Neural crest cell (in vitro differentiated cells): Measurements from ENCODE around the gene IGSF23. TPM values are rescaled to one million over a fixed set of nuclear protein-coding genes. Genes with fewer than 3 reads are reported as not detected.
A peak's percentile ranks its signal among the peaks of the same experiment; 100 is the strongest.

ENCODE experiments used
- DNase-seq: peaks from one replicate; pipeline ENCODE4 v3.0.0; 2021; ENCODE audit warnings: low read depth, mixed read lengths, low spot score
- H3K27ac Mint-ChIP-seq: one replicate; pipeline ENCODE4 v1.8.0; 2021; ENCODE audit warnings: mild to moderate bottlenecking, mixed read lengths; ENCODE audit not compliant: unreplicated experiment
- H3K27me3 Mint-ChIP-seq: 2 replicates; pipeline ENCODE4 v1.8.0; 2021; ENCODE audit warnings: low read depth, mild to moderate bottlenecking, mixed read lengths
- H3K36me3 Mint-ChIP-seq: 2 replicates; pipeline ENCODE4 v1.8.0; 2021; ENCODE audit warnings: low read depth, mild to moderate bottlenecking, mixed read lengths
- H3K4me1 Mint-ChIP-seq: 2 replicates; pipeline ENCODE4 v1.8.0; 2021; ENCODE audit warnings: mixed read lengths
- H3K4me3 Mint-ChIP-seq: one replicate; pipeline ENCODE4 v1.8.0; 2021; ENCODE audit warnings: mild to moderate bottlenecking, mixed read lengths
- H3K9me3 Mint-ChIP-seq: 2 replicates; pipeline ENCODE4 v1.8.0; 2021; ENCODE audit warnings: mixed read lengths
- total RNA-seq: library from RNA; stranded (reverse); gene quantifications from 2 replicates; pipeline ENCODE4 v1.2.1, GENCODE V29; 2021
- TF ChIP-seq, protein P1 (sequence below): fragments of 200-600 bp; sonication (generic); conservative IDR thresholded peaks from 2 replicates; pipeline ENCODE4 v1.5.0; 2021; ENCODE audit warnings: antibody characterized with exemption, mild to moderate bottlenecking

IGSF23 gene
- total RNA-seq, 1 donor from 2014 or later: not detected

DNA sequence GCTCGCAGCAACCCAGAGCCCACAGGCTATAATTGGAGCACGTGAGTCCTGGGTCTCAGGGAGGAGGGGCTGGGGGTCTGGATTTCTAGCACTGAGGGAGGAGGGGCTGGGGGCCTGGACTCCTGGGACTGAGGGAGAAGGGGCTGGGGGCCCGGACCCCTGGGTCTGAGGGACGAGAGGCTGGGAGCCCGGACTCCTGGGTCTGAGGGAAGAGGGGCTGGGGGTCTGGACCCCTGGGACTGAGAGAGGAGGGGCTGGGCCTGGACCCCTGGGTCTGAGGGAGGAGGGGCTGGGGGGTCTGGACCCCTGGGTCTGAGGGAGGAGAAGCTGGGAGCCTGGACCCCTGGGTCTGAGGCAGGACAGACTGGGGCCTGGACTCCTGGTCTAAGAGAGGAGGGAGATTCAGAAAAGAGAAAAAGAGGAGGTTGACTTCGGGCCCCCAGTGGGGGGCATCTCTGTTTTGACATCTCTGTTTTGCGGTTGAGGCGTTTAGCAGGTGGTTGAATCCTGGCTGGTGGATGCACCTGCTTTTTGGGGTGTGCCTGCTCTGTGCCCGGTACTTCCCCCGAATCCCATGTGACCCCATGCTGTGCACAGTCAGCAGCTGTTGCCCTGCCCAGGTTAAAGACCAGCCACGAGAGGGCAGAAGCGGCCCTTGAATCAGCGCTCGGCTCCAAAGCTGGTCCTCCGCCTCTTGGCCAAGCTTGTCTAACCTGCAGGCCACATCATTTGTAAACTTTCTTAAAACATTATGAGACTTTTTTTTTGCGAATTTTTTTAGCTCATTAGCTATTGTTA is 40.8 kb downstream of the IGSF23 start:
- no peak overlapping the region for H3K4me3 Mint-ChIP-seq
- H3K27ac Mint-ChIP-seq: no peak overlapping the region
- TF ChIP-seq, protein P1, sequence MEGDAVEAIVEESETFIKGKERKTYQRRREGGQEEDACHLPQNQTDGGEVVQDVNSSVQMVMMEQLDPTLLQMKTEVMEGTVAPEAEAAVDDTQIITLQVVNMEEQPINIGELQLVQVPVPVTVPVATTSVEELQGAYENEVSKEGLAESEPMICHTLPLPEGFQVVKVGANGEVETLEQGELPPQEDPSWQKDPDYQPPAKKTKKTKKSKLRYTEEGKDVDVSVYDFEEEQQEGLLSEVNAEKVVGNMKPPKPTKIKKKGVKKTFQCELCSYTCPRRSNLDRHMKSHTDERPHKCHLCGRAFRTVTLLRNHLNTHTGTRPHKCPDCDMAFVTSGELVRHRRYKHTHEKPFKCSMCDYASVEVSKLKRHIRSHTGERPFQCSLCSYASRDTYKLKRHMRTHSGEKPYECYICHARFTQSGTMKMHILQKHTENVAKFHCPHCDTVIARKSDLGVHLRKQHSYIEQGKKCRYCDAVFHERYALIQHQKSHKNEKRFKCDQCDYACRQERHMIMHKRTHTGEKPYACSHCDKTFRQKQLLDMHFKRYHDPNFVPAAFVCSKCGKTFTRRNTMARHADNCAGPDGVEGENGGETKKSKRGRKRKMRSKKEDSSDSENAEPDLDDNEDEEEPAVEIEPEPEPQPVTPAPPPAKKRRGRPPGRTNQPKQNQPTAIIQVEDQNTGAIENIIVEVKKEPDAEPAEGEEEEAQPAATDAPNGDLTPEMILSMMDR: peak; percentile 63

GRCh38 chr19:44657211-44657921 is 44.0 kb downstream of the IGSF23 start:
- Mint-ChIP-seq H3K36me3 (peaks cover 17% of the 10 kb centered on the region), H3K27me3 (no peaks in the 10 kb centered on the region), H3K9me3 (no peaks in the 10 kb centered on the region), H3K4me1 (peaks cover 4% of the 10 kb centered on the region), H3K27ac (peak overlapping the region; percentile 9), H3K4me3 (no peak overlapping the region)
- peak; percentile 79 for DNase-seq
- TF ChIP-seq, protein P1: peak; percentile 85

More for the DNA sequence above, 40.8 kb downstream of the IGSF23 start:
- Mint-ChIP-seq H3K4me1 (peaks cover 4% of the 10 kb centered on the region), H3K36me3 (peaks cover 23% of the 10 kb centered on the region), H3K9me3 (no peaks in the 10 kb centered on the region), H3K27me3 (no peaks in the 10 kb centered on the region)
- DNase-seq: peak; percentile 19

GRCh38 chr19:44658069-44658733 is 44.8 kb downstream of the IGSF23 start:
- H3K4me3 Mint-ChIP-seq: no peak overlapping the region
- H3K4me1 Mint-ChIP-seq: peaks cover 4% of the 10 kb centered on the region
- TF ChIP-seq, protein P1: no peak
- no peak overlapping the region for H3K27ac Mint-ChIP-seq
- no peaks in the 10 kb centered on the region for H3K27me3 Mint-ChIP-seq
- no peak for DNase-seq
- no peaks in the 10 kb centered on the region for H3K9me3 Mint-ChIP-seq
- H3K36me3 Mint-ChIP-seq: peaks cover 18% of the 10 kb centered on the region

GRCh38 chr19:44660081-44660480 is 46.7 kb downstream of the IGSF23 start:
- H3K9me3 Mint-ChIP-seq: no peaks in the 10 kb centered on the region
- H3K27me3 Mint-ChIP-seq: no peaks in the 10 kb centered on the region
- H3K4me3 Mint-ChIP-seq: no peak overlapping the region
- no peak overlapping the region for H3K27ac Mint-ChIP-seq
- TF ChIP-seq, protein P1: no peak
- H3K36me3 Mint-ChIP-seq: peaks cover 16% of the 10 kb centered on the region
- H3K4me1 Mint-ChIP-seq: peaks cover 4% of the 10 kb centered on the region
- DNase-seq: no peak

DNA sequence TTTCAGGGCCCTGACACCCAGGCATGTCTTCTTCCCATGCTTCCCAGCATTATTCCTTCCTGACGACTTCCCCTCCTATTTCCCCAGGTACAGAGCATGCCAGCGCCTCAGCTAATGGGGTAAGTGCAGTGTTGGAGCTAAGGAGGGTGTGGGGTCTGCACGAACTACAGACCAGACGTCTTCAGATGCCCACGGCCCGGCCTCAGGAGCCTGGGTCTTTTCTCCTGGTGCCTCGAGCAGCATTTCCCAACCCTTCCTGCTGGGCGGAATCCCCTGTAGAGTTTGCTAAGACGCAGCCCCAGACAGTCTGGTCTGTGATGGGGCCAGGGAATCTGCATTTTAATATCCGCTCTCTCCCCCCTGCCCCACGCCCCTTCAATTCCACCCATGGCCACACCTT is 47.8 kb downstream of the IGSF23 start:
- no peak overlapping the region for H3K4me3 Mint-ChIP-seq
- H3K36me3 Mint-ChIP-seq: peaks cover 16% of the 10 kb centered on the region
- DNase-seq: no peak
- H3K9me3 Mint-ChIP-seq: no peaks in the 10 kb centered on the region
- peaks cover 4% of the 10 kb centered on the region for H3K4me1 Mint-ChIP-seq
- no peak overlapping the region for H3K27ac Mint-ChIP-seq
- no peaks in the 10 kb centered on the region for H3K27me3 Mint-ChIP-seq
- TF ChIP-seq, protein P1: no peak
